ENCODE results near the gene RGCC. TPM values are rescaled to one million over a fixed set of nuclear protein-coding genes. Genes with fewer than 3 reads are reported as not detected.

Gene RGCC
- total RNA-seq, 4 donors from 2014 or later, result 4.6 to 65.2 (median 10.8) TPM

DNA sequence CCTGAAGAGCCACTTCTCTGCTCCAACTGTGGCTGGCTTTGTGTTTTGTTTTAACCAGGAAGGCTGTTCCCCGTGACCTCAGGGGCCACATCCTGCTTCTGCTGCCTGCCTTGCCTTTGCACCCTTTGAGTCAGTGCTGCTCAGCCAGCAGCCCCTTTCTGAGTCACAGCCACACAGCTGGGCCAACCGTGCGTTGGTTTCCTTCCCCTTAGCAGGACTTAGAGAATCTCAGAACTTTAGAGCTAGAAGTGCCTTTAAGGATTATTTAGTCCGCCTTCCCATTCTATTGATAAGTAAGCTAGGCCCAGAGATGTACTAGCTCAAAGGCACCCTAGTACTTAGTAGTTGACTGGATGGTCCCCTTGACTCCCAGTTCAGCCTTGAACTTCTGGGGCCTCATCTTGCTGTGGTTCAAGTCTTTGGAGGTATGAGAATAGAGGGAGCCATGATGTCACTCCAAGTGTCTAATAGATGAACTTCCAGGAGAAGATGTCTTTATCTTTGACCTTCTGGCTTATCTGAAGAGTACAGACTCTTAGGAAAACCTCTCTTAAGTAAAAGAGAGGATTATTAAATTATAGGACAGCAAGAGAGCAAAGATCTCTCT is 8.0 kb downstream of the RGCC start:
- H3K4me1 ChIP-seq, result peaks cover 0 to 30% (median 7%) of the 10 kb centered on the region in 4 donors
- peak in 2 of 3 donors; percentile 92 to 95 for DNase-seq
- no peaks in the 10 kb centered on the region for H3K36me3 ChIP-seq
- peak overlapping the region; percentile 66 to 79 (median 72) for H3K27ac ChIP-seq
- TF ChIP-seq, protein P1, sequence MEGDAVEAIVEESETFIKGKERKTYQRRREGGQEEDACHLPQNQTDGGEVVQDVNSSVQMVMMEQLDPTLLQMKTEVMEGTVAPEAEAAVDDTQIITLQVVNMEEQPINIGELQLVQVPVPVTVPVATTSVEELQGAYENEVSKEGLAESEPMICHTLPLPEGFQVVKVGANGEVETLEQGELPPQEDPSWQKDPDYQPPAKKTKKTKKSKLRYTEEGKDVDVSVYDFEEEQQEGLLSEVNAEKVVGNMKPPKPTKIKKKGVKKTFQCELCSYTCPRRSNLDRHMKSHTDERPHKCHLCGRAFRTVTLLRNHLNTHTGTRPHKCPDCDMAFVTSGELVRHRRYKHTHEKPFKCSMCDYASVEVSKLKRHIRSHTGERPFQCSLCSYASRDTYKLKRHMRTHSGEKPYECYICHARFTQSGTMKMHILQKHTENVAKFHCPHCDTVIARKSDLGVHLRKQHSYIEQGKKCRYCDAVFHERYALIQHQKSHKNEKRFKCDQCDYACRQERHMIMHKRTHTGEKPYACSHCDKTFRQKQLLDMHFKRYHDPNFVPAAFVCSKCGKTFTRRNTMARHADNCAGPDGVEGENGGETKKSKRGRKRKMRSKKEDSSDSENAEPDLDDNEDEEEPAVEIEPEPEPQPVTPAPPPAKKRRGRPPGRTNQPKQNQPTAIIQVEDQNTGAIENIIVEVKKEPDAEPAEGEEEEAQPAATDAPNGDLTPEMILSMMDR (IDR thresholded peaks at IDR 0.05), result no peak
- TF ChIP-seq POLR2A (IDR thresholded peaks at IDR 0.05), result no peak
- H3K27me3 ChIP-seq, result no peaks in the 10 kb centered on the region
- no peaks in the 10 kb centered on the region for H3K9me3 ChIP-seq
- no peak overlapping the region for H3K4me3 ChIP-seq

DNA sequence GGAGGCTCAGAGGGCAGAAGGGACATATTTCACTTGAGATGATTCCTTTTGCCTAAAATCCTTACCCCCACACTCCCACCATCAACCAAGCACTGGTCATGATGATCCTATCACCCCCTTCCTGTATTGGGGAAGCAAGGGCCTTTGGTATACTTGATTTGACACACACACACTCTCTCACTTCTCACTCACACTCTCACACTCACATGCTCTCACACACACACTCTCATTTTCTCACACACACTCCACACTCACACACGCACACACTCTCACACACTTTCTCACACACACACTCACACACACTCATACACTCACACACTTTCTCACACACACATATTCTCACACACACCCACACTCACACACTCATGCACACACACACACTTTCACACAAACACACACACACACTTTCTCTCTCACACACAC is 8.6 kb downstream of the RGCC start:
- DNase-seq, result no peak
- Histone ChIP-seq H3K27ac (peak overlapping the region; percentile 44 to 79 (median 69)), H3K27me3 (no peaks in the 10 kb centered on the region), H3K4me1 (peaks cover 0 to 30% (median 7%) of the 10 kb centered on the region in 4 donors), H3K9me3 (no peaks in the 10 kb centered on the region), H3K4me3 (no peak overlapping the region), H3K36me3 (no peaks in the 10 kb centered on the region)
- no peak for TF ChIP-seq POLR2A (IDR thresholded peaks at IDR 0.05)
- TF ChIP-seq, protein P1 (IDR thresholded peaks at IDR 0.05), result no peak

DNA sequence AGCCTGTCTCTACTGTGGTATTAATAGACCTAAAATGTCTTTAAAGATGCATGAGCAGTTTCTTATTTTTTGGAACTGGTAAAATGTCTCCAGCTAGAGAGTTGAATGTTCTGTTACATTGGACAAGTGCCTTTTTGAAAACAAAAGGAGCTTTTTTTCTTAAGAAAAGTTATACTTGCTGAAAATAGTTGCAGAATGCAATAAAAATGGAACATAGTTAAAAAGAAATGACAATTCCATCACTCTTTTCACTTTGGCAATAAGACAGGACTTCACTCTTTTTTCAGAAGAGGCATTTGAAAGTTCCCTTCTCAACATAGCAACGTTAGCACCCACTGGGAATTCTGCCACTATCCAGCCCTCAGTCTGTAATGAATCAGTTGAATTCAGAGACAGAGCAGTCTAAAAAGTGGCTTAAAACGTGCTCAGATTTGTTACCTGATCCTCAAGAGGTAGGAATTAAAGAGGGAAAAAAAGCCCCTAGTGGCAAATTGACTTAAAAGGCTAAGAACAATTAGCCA is 10.1 kb downstream of the RGCC start:
- DNase-seq, result no peak
- Histone ChIP-seq H3K4me3 (no peak overlapping the region), H3K4me1 (peaks cover 0 to 30% (median 7%) of the 10 kb centered on the region in 4 donors), H3K27me3 (no peaks in the 10 kb centered on the region), H3K36me3 (no peaks in the 10 kb centered on the region), H3K27ac (no peak overlapping the region), H3K9me3 (no peaks in the 10 kb centered on the region)
- TF ChIP-seq, protein P1 (IDR thresholded peaks at IDR 0.05), result no peak
- TF ChIP-seq POLR2A (IDR thresholded peaks at IDR 0.05), result no peak

DNA sequence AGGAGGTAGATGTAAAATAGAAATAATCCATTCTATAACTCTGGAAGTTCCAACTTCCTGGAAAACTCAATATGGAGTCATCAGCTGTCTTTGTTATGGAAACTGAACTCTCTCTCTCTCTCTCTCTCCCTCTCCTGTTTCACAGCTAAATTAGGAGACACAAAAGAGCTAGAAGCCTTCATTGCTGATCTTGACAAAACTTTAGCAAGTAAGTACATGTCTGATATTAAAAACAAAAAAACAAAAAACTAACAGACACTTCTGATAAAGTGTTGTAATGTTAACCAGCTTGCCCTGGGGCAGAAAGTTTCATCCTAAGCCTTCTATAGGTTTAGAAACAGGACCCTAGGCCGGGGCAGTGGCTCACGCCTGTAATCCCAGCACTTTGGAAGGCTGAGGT is 11.3 kb downstream of the RGCC start:
- Histone ChIP-seq H3K4me3 (no peak overlapping the region), H3K4me1 (peaks cover 0 to 22% (median 7%) of the 10 kb centered on the region in 4 donors), H3K27ac (no peak overlapping the region), H3K36me3 (no peaks in the 10 kb centered on the region), H3K9me3 (no peaks in the 10 kb centered on the region), H3K27me3 (no peaks in the 10 kb centered on the region)
- no peak for DNase-seq
- no peak for TF ChIP-seq POLR2A (IDR thresholded peaks at IDR 0.05)
- TF ChIP-seq, protein P1 (IDR thresholded peaks at IDR 0.05), result no peak

DNA sequence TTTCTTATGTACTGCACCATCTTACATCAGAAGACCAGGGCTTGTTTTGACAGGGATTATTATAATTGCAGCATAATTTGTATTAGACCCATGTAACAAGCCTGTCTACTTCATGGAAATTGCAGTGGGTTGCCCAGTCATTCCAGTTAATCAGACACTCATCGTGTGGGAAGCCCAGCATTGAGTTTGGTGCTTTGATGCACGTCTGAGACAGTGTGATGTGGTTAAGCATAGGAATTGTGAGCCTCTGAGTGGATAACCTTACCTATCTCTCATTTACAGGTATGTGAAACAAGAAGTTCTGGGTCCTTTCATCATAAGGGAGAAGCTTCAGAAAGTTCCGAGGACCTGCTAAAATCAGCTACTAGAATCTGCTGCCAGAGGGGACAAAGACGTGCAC is 12.8 kb downstream of the RGCC start:
- peaks cover 0 to 7% (median 0%) of the 10 kb centered on the region in 4 donors for H3K4me1 ChIP-seq
- no peaks in the 10 kb centered on the region for H3K36me3 ChIP-seq
- DNase-seq, result no peak
- TF ChIP-seq POLR2A (IDR thresholded peaks at IDR 0.05), result no peak
- TF ChIP-seq, protein P1 (IDR thresholded peaks at IDR 0.05), result no peak
- H3K27me3 ChIP-seq, result no peaks in the 10 kb centered on the region
- no peak overlapping the region for H3K27ac ChIP-seq
- no peak overlapping the region for H3K4me3 ChIP-seq
- no peaks in the 10 kb centered on the region for H3K9me3 ChIP-seq

All from Peyer's patch (tissue), 4 donors.